Measurements from ENCODE around the gene TMTC3.
"Not testable (repeated sequence)": the region's sequence is repeated elsewhere in the genome, so short reads cannot be mapped to it uniquely, and the experiment has no call there.

The TMTC3 gene

DNA sequence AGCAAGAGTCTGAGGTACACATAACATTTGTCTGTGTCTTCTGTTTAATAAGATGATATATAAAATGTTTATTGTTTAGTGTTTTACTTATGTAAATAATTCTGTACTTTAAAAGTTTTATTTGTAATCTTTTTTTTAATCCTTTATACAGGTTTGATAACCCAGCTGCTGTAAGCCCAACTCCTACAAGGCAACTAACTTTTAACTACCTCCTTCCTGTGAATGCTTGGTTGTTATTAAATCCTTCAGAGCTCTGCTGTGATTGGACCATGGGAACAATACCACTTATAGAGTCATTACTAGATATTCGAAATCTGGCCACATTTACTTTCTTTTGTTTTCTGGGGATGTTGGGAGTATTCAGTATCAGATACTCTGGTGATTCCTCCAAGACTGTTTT, 24.1 kb downstream of the TMTC3 start:
- DNase-seq (ENCODE audit: low read depth, low spot score) = no peak

GRCh38 chr12:88167384-88167783, 25.3 kb downstream of the TMTC3 start:
- no peak for DNase-seq (ENCODE audit: low read depth, low spot score)

DNA sequence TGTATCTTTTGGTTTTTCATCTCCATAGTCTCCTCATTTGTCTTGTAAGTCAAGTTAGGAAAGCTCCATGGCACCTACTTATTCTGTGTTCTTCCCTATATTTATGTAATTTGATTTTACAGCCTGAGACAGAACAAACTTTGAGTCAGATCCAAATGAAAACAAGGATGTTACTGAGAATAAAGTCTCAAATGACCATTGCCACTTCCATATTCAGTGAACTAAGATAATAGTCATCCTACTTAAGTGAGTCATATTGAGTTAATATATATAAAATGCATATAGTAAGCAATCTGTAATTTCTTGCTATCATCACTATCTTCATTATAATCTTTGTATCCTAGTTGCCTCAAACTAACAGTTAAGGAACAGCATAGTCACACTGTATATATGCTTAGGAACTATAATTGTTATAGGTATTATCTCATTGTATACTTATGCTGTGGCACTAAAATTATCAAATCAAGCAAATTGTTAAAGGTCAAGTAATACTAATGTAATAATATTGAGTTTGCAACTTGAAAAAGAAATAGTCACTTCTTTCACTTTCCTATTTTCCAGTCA, 30.8 kb downstream of the TMTC3 start:
- DNase-seq (ENCODE audit: low read depth, low spot score) = no peak

DNA sequence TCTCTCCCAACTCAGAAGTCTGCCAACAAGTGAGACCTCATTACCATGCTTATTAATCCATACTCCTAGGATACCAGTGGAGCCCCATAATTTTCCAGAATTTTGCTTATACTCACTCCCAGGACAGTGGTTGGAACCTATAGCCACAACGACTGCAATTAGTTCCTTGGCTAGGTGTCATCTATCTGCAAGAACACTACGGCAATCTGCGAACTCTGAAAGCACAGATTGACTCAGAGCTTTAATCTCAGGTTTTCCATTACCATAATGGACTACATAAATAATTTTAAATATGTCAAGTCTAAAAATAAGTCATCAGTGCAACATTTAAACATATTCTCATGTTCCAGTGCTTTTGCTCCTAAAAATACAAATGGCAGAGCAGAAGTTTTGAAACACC, 33.4 kb downstream of the TMTC3 start:
- no peak for DNase-seq (ENCODE audit: low read depth, low spot score)

DNA sequence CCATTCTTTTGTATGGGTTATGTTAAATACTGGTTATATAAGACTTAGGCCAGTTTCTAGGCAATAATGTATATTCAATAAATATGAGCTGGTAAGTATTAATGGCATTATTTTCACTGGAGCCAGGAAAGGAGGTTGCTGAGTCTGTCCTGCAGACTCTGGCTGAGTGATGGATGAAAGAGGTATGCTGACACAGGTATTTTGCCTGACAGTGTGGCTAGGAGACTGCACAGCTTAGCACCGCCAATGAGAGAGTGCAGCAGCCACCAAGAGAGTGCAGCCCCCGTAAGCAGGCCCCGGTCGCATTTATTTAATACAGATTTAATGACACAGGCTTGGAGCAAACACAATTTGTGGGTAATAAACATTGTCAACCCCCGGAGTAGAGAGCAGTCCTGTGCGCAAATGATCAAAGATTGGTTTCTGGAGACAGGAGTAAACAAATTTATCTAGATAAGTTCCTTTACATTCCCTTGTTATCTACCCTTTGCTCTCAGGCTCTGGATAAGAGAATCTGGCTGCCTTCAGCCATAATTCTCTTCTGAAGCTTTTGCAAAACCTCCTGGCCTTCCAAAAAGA, 37.4 kb downstream of the TMTC3 start:
- no peak for DNase-seq (ENCODE audit: low read depth, low spot score)

DNA sequence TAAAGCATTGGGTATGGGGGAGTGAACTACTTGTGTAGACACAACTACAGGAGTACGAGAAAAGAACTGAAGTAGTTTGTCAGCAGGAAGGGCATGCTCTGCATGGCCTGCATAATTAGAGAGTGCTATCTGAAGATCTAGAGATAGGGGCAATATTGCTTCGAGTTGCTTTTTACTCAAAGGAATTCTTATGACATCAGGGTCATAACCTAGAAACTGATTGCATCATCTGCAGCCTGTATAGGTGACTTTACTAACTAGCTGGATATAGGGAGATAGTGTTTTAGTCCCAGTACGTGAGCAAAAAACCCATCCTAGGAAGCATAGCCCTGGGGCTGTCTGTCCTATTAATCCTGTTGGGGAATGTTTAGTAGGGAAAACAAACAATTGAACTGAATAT, 39.8 kb downstream of the TMTC3 start:
- no peak for DNase-seq (ENCODE audit: low read depth, low spot score)

GRCh38 chr12:88182416-88182815, 40.3 kb downstream of the TMTC3 start:
- DNase-seq (ENCODE audit: low read depth, low spot score) = no peak

- DNase-seq (ENCODE audit: low read depth, low spot score) = no peak
These were observed 42.1 kb downstream of the TMTC3 start for GRCh38 chr12:88184196-88184595.

- no peak for DNase-seq (ENCODE audit: low read depth, low spot score)
These were observed 43.2 kb downstream of the TMTC3 start for GRCh38 chr12:88185279-88185678.

GRCh38 chr12:88185988-88186387, 43.9 kb downstream of the TMTC3 start:
- no peak for DNase-seq (ENCODE audit: low read depth, low spot score)

DNA sequence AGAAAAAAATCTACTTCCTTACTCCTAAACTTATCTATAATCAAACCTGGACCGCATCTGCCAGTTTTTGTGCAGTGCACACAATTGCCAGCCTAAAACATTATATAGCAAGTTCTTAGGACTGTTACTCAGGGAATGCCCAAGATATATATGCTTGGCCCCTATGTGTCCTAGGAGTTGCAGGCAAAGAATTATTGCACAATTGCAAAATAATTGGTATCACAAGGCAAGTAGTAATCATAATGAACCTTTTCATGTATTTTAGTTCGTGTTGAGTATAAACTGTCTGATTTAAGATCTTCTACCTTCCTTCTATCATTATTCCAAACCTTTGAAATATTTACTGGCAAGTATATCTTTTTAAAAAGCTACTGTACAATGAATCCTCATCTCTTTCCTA, 45.5 kb downstream of the TMTC3 start:
- DNase-seq (ENCODE audit: low read depth, low spot score) = no peak

DNA sequence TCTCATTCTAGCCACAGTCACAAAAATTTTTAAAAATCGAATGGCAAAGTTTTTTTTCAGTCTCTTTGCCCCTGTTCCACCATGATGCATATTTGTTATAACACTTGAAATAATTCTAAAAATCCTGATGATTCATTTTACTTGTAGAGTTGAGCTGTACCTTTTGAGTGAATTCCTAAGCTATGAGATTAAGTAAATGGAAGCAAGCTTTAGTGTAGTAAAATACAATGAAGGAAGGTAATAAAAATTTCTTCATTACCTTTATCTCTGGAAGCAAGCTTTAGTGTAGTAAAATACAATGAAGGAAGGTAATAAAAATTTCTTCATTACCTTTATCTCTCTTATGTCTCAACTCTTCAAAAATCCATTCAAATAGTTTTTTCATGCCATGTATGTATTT, 46.1 kb downstream of the TMTC3 start:
- DNase-seq (ENCODE audit: low read depth, low spot score) = no peak

DNA sequence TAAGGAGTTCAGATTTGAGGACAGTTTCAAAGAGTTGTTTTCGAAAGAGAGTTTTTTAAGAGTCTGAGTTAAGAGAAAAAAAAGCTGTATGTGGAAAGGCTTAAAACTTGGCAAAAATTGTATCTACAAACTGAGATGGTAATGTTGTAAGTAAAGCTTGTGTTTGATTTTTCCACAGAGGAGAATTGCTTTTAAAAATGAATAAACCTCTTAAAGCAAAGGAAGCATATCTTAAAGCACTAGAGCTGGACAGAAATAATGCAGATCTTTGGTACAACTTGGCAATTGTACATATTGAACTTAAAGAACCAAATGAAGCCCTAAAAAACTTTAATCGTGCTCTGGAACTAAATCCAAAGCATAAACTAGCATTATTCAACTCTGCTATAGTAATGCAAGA, 50.3 kb downstream of the TMTC3 start:
- DNase-seq (ENCODE audit: low read depth, low spot score) = no peak

- no peak for DNase-seq (ENCODE audit: low read depth, low spot score)
These were observed 52.8 kb downstream of the TMTC3 start for GRCh38 chr12:88194868-88195267.

DNA sequence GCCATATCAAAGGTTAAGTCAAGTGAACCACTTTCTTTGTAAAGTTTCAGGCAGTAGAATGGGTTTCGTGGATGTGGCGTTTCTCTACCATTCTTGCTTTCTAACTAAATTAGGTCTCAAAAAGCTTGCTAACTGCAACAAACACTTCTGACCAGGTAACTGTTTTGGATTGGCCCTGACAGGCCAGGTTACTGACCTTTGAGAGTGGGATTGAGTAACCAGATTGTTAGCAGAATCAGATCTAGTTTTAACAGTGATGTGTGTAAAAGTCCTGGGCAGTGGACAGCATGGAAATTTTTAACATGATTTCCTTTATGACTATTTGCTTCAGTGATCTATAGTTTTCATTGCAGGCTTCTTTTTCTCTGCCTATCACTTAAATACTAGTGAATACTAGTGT, 57.9 kb downstream of the TMTC3 start:
- DNase-seq (ENCODE audit: low read depth, low spot score) = no peak

- no peak for DNase-seq (ENCODE audit: low read depth, low spot score)
These were observed 60.4 kb downstream of the TMTC3 start for GRCh38 chr12:88202500-88202899.

DNA sequence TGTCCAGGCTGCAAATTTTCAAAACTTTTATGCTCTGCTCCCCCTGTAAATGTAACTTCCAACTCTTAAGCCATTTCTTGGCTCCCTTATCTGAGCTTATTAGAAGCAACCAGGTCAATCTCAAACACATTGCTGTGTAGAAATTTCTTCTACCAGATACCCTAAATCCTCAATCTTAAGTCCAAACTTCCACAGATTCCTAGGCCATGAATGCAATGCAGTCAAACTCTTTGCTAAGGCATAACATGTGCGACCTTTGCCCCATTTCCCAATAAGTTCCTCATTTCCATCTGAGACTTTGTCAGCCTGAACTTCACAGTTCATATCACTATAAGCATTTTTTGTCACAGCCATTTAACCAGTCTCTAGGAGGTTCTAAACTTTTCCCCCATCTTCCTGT, 64.5 kb downstream of the TMTC3 start:
- no peak for DNase-seq (ENCODE audit: low read depth, low spot score)

DNA sequence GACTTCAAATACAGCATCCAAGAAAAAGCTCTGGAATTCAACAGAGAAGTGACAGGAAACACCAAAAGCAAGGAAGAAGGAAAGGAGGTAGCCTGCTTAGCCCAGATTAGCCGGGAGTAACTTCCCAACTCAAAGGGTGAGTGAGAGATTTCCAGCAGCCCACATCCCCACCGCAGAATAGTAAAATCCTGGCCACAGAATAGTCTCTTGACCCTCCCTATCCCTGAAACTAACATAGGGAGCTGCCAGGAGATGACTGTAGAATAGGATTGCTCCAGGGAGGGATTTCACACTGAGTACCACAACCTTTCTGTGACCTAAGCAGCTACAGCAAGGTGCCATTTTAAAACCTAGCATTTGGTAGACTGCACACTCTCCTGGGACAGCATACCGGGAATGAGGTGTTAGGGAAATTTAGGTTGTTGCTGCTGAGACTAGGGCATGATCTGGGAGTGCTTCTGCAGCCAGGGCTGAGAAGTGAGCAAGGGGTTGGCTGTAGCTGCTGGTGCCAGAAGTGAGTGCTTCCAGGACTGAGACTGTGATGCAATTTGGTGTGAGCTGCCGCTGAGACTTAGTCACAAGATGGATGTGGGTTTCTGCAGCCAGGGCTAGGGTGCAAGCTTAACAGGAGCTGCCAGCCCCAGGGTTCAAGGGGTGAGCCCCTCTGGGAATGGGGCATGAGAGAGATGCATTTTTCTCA, 66.0 kb downstream of the TMTC3 start:
- no peak for DNase-seq (ENCODE audit: low read depth, low spot score)

- no peak for DNase-seq (ENCODE audit: low read depth, low spot score)
These were observed 66.6 kb downstream of the TMTC3 start for GRCh38 chr12:88208661-88209060.

GRCh38 chr12:88210311-88210710, 68.2 kb downstream of the TMTC3 start:
- not testable (repeated sequence) for DNase-seq (ENCODE audit: low read depth, low spot score)

GRCh38 chr12:88218293-88218692, 76.2 kb downstream of the TMTC3 start:
- DNase-seq (ENCODE audit: low read depth, low spot score) = no peak

DNA sequence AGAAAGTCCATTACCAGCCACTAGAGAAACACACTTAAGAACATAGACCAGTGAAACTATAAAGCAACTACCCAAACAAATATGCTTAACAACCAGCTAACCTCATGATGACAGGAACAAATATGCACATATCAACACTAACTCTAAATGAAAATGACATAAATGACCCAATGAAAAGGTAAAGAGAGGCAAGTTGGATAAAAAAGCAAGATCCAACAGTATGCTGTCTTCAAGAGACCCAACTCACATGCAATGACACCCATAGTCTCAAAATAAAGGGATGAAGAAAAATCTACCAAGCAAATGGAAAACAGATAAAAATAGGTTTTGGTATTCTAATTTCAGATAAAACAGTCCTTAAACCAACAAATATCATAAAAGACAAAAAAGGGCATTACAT, 77.8 kb downstream of the TMTC3 start:
- no peak for DNase-seq (ENCODE audit: low read depth, low spot score)

DNA sequence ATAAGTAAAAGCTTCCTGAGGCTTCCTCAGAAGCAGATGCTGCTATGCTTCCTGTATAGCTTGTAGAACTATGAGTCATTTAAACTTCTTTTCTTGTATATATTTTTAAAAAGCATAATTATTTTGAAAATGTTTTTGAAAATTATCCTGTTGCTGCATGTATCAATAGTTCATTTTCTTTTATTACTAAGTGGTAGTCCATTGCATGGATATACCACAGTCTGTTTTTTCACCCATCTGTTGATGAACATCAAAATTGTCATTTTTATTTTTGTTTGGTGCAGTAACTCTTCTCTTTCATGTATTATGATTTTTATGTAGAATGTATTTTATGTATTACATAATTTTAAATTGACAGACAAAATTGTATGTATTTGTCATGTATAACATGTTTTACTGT, 81.4 kb downstream of the TMTC3 start:
- DNase-seq (ENCODE audit: low read depth, low spot score) = no peak

- no peak for DNase-seq (ENCODE audit: low read depth, low spot score)
These were observed 83.7 kb downstream of the TMTC3 start for GRCh38 chr12:88225776-88226175.

All from activated CD4-positive, CD25-positive, alpha-beta regulatory T cell treated with anti-CD3 and anti-CD28 coated beads, Interleukin-2, amount 50 U/mL, for 16 hours (primary cell).